SK-N-SH treated with all-trans-retinoic acid at 6 μM for 48 hours (cell line): ENCODE data around the gene EPS8.

Experiments
- ATAC-seq: fragments of 200-7000 bp; cut with Tn5 transposase; 3 replicates; pipeline ENCODE4 v1.9.1; 2020; ENCODE audit warnings: mild to moderate bottlenecking, moderate library complexity
- ARNTL ChIP-seq: fragments of 450-650 bp; formaldehyde crosslinking; IDR thresholded peaks from 2 replicates; pipeline ENCODE4 v1.5.0; 2020; ENCODE audit warnings: low read depth, mild to moderate bottlenecking, moderate library complexity, borderline replicate concordance
- BACH2 ChIP-seq: fragments of 250-450 bp; sonication (Bioruptor Pico); IDR thresholded peaks from 2 replicates; pipeline ENCODE4 v1.9.0; 2021; ENCODE audit warnings: mild to moderate bottlenecking, borderline replicate concordance
- CREB5 ChIP-seq: fragments of 250-450 bp; sonication (Bioruptor Pico); IDR thresholded peaks from 2 replicates; pipeline ENCODE4 v1.5.1; 2020; ENCODE audit warnings: low read depth, mild to moderate bottlenecking, moderate library complexity
- CSDC2 ChIP-seq: fragments of 250-450 bp; sonication (Bioruptor Pico); IDR thresholded peaks from 2 replicates; pipeline ENCODE4 v1.5.0; 2020; ENCODE audit warnings: mild to moderate bottlenecking, moderate library complexity
- CSRNP3 ChIP-seq: fragments of 250-450 bp; sonication (Bioruptor Pico); IDR thresholded peaks from 2 replicates; pipeline ENCODE4 v1.5.1; 2021; ENCODE audit warnings: mild to moderate bottlenecking, moderate library complexity
- ESRRG ChIP-seq: fragments of 250-450 bp; sonication (Bioruptor Pico); IDR thresholded peaks from 2 replicates; pipeline ENCODE4 v1.6.1; 2021; ENCODE audit warnings: mild to moderate bottlenecking
- GLIS3 ChIP-seq: fragments of 250-450 bp; sonication (Bioruptor Pico); IDR thresholded peaks from 2 replicates; pipeline ENCODE4 v1.5.0; 2020; ENCODE audit warnings: mild to moderate bottlenecking, moderate library complexity
- ISL1 ChIP-seq: fragments of 250-450 bp; sonication (Bioruptor Pico); IDR thresholded peaks from 2 replicates; pipeline ENCODE4 v2.1.2; 2022; ENCODE audit warnings: mild to moderate bottlenecking, moderate library complexity
- OSR1 ChIP-seq: fragments of 250-450 bp; sonication (Bioruptor Pico); IDR thresholded peaks from 2 replicates; pipeline ENCODE4 v1.8.0; 2022; ENCODE audit warnings: moderate library complexity, mild to moderate bottlenecking, inconsistent platforms
- PATZ1 ChIP-seq: fragments of 250-450 bp; sonication (Bioruptor Pico); IDR thresholded peaks from 2 replicates; pipeline ENCODE4 v1.8.0; 2020; ENCODE audit warnings: mild to moderate bottlenecking, moderate library complexity, borderline replicate concordance
- POU6F1 ChIP-seq: fragments of 250-450 bp; sonication (Bioruptor Pico); IDR thresholded peaks from 2 replicates; pipeline ENCODE4 v1.8.0; 2021; ENCODE audit warnings: low read depth, mild to moderate bottlenecking, moderate library complexity, borderline replicate concordance
- PPARA ChIP-seq: fragments of 250-450 bp; sonication (Bioruptor Pico); IDR thresholded peaks from 2 replicates; pipeline ENCODE4 v1.5.0; 2020; ENCODE audit warnings: mild to moderate bottlenecking, borderline replicate concordance
- RARB ChIP-seq: fragments of 250-450 bp; sonication (Bioruptor Pico); IDR thresholded peaks from 2 replicates; pipeline ENCODE4 v1.8.0; 2021; ENCODE audit warnings: mild to moderate bottlenecking, moderate library complexity
- SNAI2 ChIP-seq: fragments of 250-450 bp; sonication (Bioruptor Pico); IDR thresholded peaks from 2 replicates; pipeline ENCODE4 v1.5.0; 2020; ENCODE audit warnings: mild to moderate bottlenecking, moderate library complexity
- TCF4 ChIP-seq: fragments of 250-450 bp; sonication (Bioruptor Pico); IDR thresholded peaks from 2 replicates; pipeline ENCODE4 v1.8.0; 2021; ENCODE audit warnings: mild to moderate bottlenecking, moderate library complexity, borderline replicate concordance
- TOX ChIP-seq: fragments of 250-450 bp; sonication (Bioruptor Pico); IDR thresholded peaks from 2 replicates; pipeline ENCODE4 v1.8.0; 2021; ENCODE audit warnings: mild to moderate bottlenecking, moderate library complexity, borderline replicate concordance
- TSHZ2 ChIP-seq: fragments of 250-450 bp; sonication (Bioruptor Pico); IDR thresholded peaks from 2 replicates; pipeline ENCODE4 v1.5.0; 2020; ENCODE audit warnings: mild to moderate bottlenecking, moderate library complexity
- ZC3H10 ChIP-seq: fragments of 250-450 bp; sonication (Bioruptor Pico); IDR thresholded peaks from 2 replicates; pipeline ENCODE4 v1.5.1; 2021; ENCODE audit warnings: mild to moderate bottlenecking, moderate library complexity
- ZFP3 ChIP-seq: fragments of 250-450 bp; sonication (Bioruptor Pico); IDR thresholded peaks from 2 replicates; pipeline ENCODE4 v1.5.0; 2020; ENCODE audit warnings: mild to moderate bottlenecking, moderate library complexity
- ZNF565 ChIP-seq: fragments of 450-650 bp; formaldehyde crosslinking; conservative IDR thresholded peaks from 2 replicates; pipeline ENCODE4 v1.5.0; 2020; ENCODE audit warnings: low read depth, mild to moderate bottlenecking, moderate library complexity
- ZNF70 ChIP-seq: fragments of 450-650 bp; formaldehyde crosslinking; IDR thresholded peaks from 2 replicates; pipeline ENCODE4 v1.5.0; 2020; ENCODE audit warnings: mild to moderate bottlenecking, moderate library complexity

Gene EPS8

GRCh38 chr12:15726027-15726877 is 62.9 kb downstream of the EPS8 start:
- ATAC-seq: peak; percentile 57
- TF ChIP-seq TCF4: no peak
- no peak for TF ChIP-seq PPARA
- no peak for TF ChIP-seq ZNF70 (CRISPR knock-in tag)
- no peak for TF ChIP-seq RARB (CRISPR knock-in tag)

GRCh38 chr12:15722951-15723350 is 66.2 kb downstream of the EPS8 start:
- TF ChIP-seq ZNF70 (CRISPR knock-in tag) (no peak), POU6F1 (no peak), ESRRG (CRISPR knock-in tag) (no peak), TCF4 (no peak), RARB (CRISPR knock-in tag) (no peak)
- ATAC-seq: no peak

GRCh38 chr12:15721316-15722115 is 67.7 kb downstream of the EPS8 start:
- ATAC-seq: no peak
- TF ChIP-seq PATZ1 (no peak), ZNF70 (CRISPR knock-in tag) (no peak), ISL1 (CRISPR knock-in tag) (no peak), TSHZ2 (CRISPR knock-in tag) (no peak), OSR1 (CRISPR knock-in tag) (no peak), PPARA (no peak), ARNTL (CRISPR knock-in tag) (no peak), CSDC2 (CRISPR knock-in tag) (no peak), GLIS3 (CRISPR knock-in tag) (no peak), TOX (CRISPR knock-in tag) (no peak), ZFP3 (CRISPR knock-in tag) (no peak), ZC3H10 (CRISPR knock-in tag) (no peak), POU6F1 (no peak), BACH2 (CRISPR knock-in tag) (no peak), SNAI2 (CRISPR knock-in tag) (no peak), ZNF565 (CRISPR knock-in tag) (no peak), CSRNP3 (CRISPR knock-in tag) (no peak), ESRRG (CRISPR knock-in tag) (no peak), CREB5 (CRISPR knock-in tag) (no peak)
